HEK293T (cell line): ENCODE measurements around the gene GPRC5D.

Experiments used
- BHLHE40 ChIP-seq: fragments of 450-650 bp; IDR thresholded peaks from 2 replicates; pipeline ENCODE4 v1.6.1; 2016; ENCODE audit warnings: mild to moderate bottlenecking, moderate library complexity, borderline replicate concordance
- CTBP1 ChIP-seq: fragments of 450-650 bp; IDR thresholded peaks from 2 replicates; pipeline ENCODE4 v1.6.1; 2016; ENCODE audit warnings: borderline replicate concordance
- FOXK2 ChIP-seq: fragments of 450-650 bp; IDR thresholded peaks from 2 replicates; pipeline ENCODE4 v1.6.1; 2016; ENCODE audit warnings: mild to moderate bottlenecking
- HDGF ChIP-seq: fragments of 450-650 bp; IDR thresholded peaks from 2 replicates; pipeline ENCODE4 v1.6.1; 2017; ENCODE audit warnings: antibody characterized with exemption, borderline replicate concordance
- LEF1 ChIP-seq: fragments of 450-650 bp; IDR thresholded peaks from 2 replicates; pipeline ENCODE4 v1.6.1; 2017; ENCODE audit warnings: mild to moderate bottlenecking, borderline replicate concordance
- PKNOX1 ChIP-seq: fragments of 450-650 bp; IDR thresholded peaks from 2 replicates; pipeline ENCODE4 v1.6.1; 2016
- SP1 ChIP-seq: fragments of 450-650 bp; IDR thresholded peaks from 2 replicates; pipeline ENCODE4 v1.6.1; 2017
- SUZ12 ChIP-seq: fragments of 450-650 bp; IDR thresholded peaks from 2 replicates; pipeline ENCODE4 v1.6.1; 2016; ENCODE audit warnings: mild to moderate bottlenecking

- no peak for TF ChIP-seq PKNOX1
- TF ChIP-seq SP1: no peak
- TF ChIP-seq CTBP1: no peak
- TF ChIP-seq BHLHE40: no peak
- TF ChIP-seq LEF1: no peak
- TF ChIP-seq FOXK2: no peak
- TF ChIP-seq HDGF: no peak
- TF ChIP-seq SUZ12: no peak
Observed at GRCh38 chr12:12945591-12945990, 6.4 kb downstream of the GPRC5D start.
